T-helper 17 cell (primary cell): ENCODE data around the gene KDM3A. TPM values are rescaled to one million over a fixed set of nuclear protein-coding genes. Genes with fewer than 3 reads are reported as not detected.

Source experiments
- ATAC-seq: fragments of 150-1000 bp; cut with Tn5 transposase; 2 replicates; pipeline ENCODE4 v1.10.0; 2021; ENCODE audit warnings: mild to moderate bottlenecking, moderate library complexity
- DNase-seq, 3 donors: peaks; one replicate each; pipeline versions ENCODE4 v3.0.0 to v3.0.0-alpha.2; 2020 to 2021
- H3K9me3 ChIP-seq: one replicate; pipeline ENCODE4 v1.7.0; 2013; ENCODE audit warnings: low read length, mild to moderate bottlenecking; ENCODE audit not compliant: control insufficient read depth, poor library complexity, severe bottlenecking
- H3K27ac Mint-ChIP-seq: one replicate; pipeline ENCODE4 v1.8.0; 2022; ENCODE audit warnings: mild to moderate bottlenecking, moderate library complexity, mixed read lengths
- H3K27me3 Mint-ChIP-seq: one replicate; pipeline ENCODE4 v1.8.0; 2022; ENCODE audit warnings: mixed read lengths
- H3K36me3 Mint-ChIP-seq: one replicate; pipeline ENCODE4 v1.8.0; 2022; ENCODE audit warnings: low read depth, mixed read lengths
- H3K4me1 Mint-ChIP-seq: one replicate; pipeline ENCODE4 v1.8.0; 2022; ENCODE audit warnings: mild to moderate bottlenecking, mixed read lengths
- H3K4me3 Mint-ChIP-seq: one replicate; pipeline ENCODE4 v1.8.0; 2022; ENCODE audit warnings: mild to moderate bottlenecking, moderate library complexity, mixed read lengths
- total RNA-seq, 4 donors: library from RNA in 2 of 4; stranded (reverse) in 2 of 4; gene quantifications; one replicate each; pipeline ENCODE4 v1.2.3 and lab custom pipeline; 2022 to 2026

The KDM3A gene
- total RNA-seq, 2 donors from 2014 or later: 156 to 161 TPM

DNA sequence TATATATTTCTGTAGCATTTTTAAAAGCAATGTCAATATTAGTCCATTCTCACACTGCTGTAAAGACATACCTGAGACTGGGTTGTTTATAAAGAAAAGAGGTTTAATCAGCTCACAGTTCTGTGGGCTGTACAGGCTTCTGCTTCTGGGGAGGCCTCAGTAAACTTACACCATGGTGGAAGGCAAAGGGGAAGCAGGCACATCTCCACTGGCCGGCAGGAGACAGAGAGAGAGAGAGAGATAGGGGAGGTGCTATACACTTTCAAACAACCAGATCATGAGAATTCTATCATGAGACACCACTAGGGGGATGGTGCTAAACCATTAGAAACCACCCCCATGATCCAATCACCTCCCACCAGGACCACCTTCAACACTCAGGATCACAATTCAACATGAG, 79.0 kb downstream of the KDM3A start:
- Mint-ChIP-seq H3K27ac (no peak overlapping the region), H3K36me3 (no peaks in the 10 kb centered on the region), H3K4me3 (no peak overlapping the region), H3K4me1 (no peaks in the 10 kb centered on the region), H3K27me3 (no peaks in the 10 kb centered on the region)
- ATAC-seq (no peak), DNase-seq (no peak)
- no peaks in the 10 kb centered on the region for H3K9me3 ChIP-seq

DNA sequence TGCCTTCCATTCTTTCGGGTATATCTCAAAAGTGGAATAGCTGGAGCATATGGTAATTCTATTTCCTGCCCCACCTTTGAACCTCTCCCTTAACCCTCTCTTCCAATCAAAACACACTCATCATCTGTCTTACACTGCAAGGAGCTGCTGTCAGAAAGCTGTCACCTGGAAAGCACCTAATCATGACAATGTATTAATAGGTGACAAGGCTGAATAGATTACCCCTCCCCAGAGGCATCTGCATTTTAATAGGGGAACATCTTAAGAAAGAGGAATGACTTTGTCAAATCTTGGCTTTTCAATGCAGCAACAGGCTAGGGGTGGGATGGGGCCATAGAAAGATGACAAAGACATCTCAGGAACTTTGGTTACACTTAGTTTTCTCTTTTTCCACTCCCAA, 80.8 kb downstream of the KDM3A start:
- H3K27me3 Mint-ChIP-seq: no peaks in the 10 kb centered on the region
- H3K27ac Mint-ChIP-seq: no peak overlapping the region
- H3K36me3 Mint-ChIP-seq: peaks cover 2% of the 10 kb centered on the region
- peaks cover 2% of the 10 kb centered on the region for H3K4me1 Mint-ChIP-seq
- no peak for DNase-seq
- no peaks in the 10 kb centered on the region for H3K9me3 ChIP-seq
- ATAC-seq: no peak
- H3K4me3 Mint-ChIP-seq: no peak overlapping the region

DNA sequence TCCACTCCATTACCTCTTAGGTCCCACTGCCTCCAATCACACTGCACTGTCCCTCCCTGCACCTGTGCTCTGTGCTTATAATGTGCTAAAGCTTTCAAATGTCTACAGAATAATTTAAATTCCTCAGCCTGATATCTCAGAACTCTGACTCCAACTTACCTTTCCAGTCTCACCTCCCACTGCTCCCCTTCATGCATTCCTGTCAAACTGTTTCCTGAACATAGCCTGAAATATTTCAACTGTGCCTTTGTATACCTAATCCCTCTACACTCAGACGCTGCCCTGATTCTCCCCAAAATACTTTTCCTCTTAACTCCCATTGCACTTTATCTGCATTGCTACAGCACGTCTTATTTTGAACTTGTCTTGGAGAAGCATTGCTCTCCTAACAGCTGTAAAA, 81.5 kb downstream of the KDM3A start:
- no peaks in the 10 kb centered on the region for H3K9me3 ChIP-seq
- no peaks in the 10 kb centered on the region for H3K27me3 Mint-ChIP-seq
- peaks cover 2% of the 10 kb centered on the region for H3K4me1 Mint-ChIP-seq
- ATAC-seq (no peak), DNase-seq (no peak)
- H3K4me3 Mint-ChIP-seq: no peak overlapping the region
- peaks cover 2% of the 10 kb centered on the region for H3K36me3 Mint-ChIP-seq
- H3K27ac Mint-ChIP-seq: no peak overlapping the region

DNA sequence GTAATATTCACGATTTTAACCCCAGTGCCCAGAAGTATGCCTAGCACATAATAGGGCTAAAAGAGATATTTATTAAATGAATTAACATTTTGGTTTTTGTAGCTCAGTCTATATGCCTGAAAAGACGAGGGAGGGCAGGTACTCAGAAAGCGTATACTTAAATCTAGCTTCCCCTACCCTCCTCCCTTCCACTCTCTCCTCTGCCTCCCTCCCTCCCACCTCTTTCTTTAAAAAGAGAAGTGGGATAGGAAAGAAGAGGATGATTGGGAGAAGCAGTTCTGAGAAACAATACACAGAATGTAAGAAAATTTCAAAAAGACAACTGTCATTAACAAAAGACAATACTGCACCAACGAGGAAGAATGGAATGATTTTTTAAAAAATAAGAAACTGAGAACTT, 82.3 kb downstream of the KDM3A start:
- peaks cover 2% of the 10 kb centered on the region for H3K36me3 Mint-ChIP-seq
- no peak overlapping the region for H3K27ac Mint-ChIP-seq
- H3K27me3 Mint-ChIP-seq: no peaks in the 10 kb centered on the region
- H3K9me3 ChIP-seq: no peaks in the 10 kb centered on the region
- no peak for DNase-seq
- peaks cover 2% of the 10 kb centered on the region for H3K4me1 Mint-ChIP-seq
- no peak for ATAC-seq
- no peak overlapping the region for H3K4me3 Mint-ChIP-seq

DNA sequence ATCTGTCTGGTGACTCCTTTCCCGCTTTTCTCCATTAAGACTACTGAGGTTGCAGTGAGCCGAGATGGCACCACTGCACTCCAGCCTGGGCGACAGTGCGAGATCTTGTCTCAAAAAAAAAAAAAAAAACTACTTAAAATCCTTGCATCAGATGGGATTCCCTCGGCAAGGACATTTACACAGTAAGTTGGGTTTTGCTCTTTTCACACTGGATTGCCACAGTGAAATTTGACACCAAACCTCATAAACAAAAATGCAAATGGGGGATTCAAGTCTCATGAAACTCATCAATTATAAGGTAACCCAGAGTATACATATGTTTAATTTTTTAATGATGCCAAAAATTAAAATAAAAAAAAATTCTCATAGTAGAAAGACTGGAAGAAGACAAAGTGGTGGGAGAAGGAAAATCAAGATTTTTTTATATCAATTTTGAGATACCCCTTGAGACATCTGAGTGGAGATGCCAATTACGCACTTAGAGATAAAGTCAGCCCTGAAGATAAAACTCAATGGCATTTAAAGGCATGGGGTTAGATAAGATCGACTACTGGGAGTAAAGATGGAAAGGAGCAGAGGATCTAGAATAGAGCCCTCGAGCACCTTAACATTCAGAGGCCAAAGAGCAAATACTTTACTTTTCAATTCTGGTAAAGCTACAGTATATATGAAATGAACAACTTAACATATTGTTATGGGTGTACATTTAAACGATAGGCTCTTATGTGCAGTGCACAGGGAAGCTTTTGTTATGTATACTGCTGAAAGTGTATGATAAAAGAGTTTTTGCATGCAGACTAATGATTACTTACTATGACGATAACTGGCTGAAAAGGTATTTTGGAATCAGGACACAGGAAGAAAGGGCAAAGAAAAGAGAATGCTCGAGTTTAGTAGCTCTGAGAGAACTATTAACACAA, 84.5 kb downstream of the KDM3A start:
- H3K27me3 Mint-ChIP-seq: no peaks in the 10 kb centered on the region
- ATAC-seq (no peak), DNase-seq (no peak)
- H3K4me3 Mint-ChIP-seq: no peak overlapping the region
- H3K9me3 ChIP-seq: no peaks in the 10 kb centered on the region
- H3K27ac Mint-ChIP-seq: no peak overlapping the region
- H3K4me1 Mint-ChIP-seq: peaks cover 5% of the 10 kb centered on the region
- peaks cover 4% of the 10 kb centered on the region for H3K36me3 Mint-ChIP-seq

DNA sequence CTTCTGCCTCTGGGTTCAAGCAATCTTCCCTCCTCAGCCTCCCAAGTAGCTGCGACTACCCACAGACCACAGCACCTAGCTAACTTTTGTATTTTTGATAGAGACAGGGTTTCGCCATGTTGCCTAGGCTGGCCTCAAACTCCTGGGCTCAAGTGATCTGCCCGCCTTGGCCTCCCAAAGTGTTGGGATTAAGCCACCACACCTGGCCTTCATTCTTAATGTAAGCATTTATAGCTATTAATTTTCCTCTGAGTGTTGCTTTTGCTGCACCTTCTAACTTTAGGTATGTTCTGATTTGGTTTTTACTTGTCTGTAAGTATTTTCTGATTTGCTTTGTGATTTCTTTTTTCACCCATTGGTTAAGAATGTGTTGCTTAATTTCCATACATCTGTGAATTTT, 92.4 kb downstream of the KDM3A start:
- no peak overlapping the region for H3K27ac Mint-ChIP-seq
- H3K27me3 Mint-ChIP-seq: no peaks in the 10 kb centered on the region
- H3K4me3 Mint-ChIP-seq: peak overlapping the region; percentile 22
- DNase-seq: no peak
- H3K36me3 Mint-ChIP-seq: peaks cover 6% of the 10 kb centered on the region
- ATAC-seq: no peak
- no peaks in the 10 kb centered on the region for H3K9me3 ChIP-seq
- peaks cover 14% of the 10 kb centered on the region for H3K4me1 Mint-ChIP-seq

DNA sequence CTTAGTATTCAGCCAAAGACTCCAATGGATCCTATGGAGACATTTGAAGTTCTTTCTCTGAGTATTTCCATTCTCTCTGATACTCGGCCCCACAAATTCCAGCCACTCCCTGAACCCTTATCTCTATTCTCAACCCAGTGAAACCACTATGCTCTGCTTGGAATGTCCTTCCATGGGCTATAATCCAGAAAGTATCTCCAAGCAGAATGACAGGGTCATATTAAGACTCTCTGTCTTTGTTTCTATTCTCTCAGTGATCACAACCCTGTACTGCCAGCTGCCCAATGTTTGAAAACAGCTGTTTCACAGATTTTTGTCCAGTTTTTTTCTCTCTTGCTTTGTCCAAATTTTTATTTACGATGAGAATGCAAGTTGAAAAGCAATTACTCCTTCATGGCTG, 100.2 kb downstream of the KDM3A start:
- ATAC-seq (no peak), DNase-seq (no peak)
- no peaks in the 10 kb centered on the region for H3K9me3 ChIP-seq
- no peak overlapping the region for H3K4me3 Mint-ChIP-seq
- no peak overlapping the region for H3K27ac Mint-ChIP-seq
- H3K36me3 Mint-ChIP-seq: peaks cover 6% of the 10 kb centered on the region
- H3K4me1 Mint-ChIP-seq: peaks cover 5% of the 10 kb centered on the region
- no peaks in the 10 kb centered on the region for H3K27me3 Mint-ChIP-seq

Other genes starting within 250 kb of the KDM3A start
- 10 to 100 TPM; 57.8 to 61.3 TPM for gene IMMT, start 245.9 kb upstream of the KDM3A start, total RNA-seq
- gene MRPL35, start 241.9 kb upstream of the KDM3A start, total RNA-seq: 1 to 10 TPM; 9.0 to 9.6 TPM
- 1 to 10 TPM in 1 of 2 donors, not detected in 1; 2.2 TPM for gene REEP1, start 103.7 kb upstream of the KDM3A start, total RNA-seq
- 10 to 100 TPM; 53.9 to 70.2 TPM for gene CHMP3, start 122.1 kb downstream of the KDM3A start, total RNA-seq
- gene RNF103, start 182.5 kb downstream of the KDM3A start, total RNA-seq: 10 to 100 TPM; 57.2 to 58.7 TPM